K562 (cell line): Measurements from ENCODE around the gene ELOVL5. TPM values are rescaled to one million over a fixed set of nuclear protein-coding genes. Genes with fewer than 3 reads are reported as not detected.

Source experiments
- ATAC-seq: fragments of 200-7000 bp; cut with Tn5 transposase; 3 replicates; pipeline ENCODE4 v1.9.1; 2020; ENCODE audit warnings: moderate library complexity
- BruUV-seq: library from RNA; stranded (reverse); fragments of 400-500 nt; replicated peaks from 2 replicates; lab custom pipeline; 2021; lab: Mats Ljungman, UMichigan
- CTCF ChIA-PET: fragments of 300-600 bp; formaldehyde crosslinking; extraction: SDS; loops from one replicate; lab custom pipeline; 2021; ENCODE audit warnings: low intra/inter-chr PET ratio; lab: Yijun Ruan, JAX
- POLR2A ChIA-PET: fragments of 300-600, 350-650 bp; sonication (Branson Sonifier 250); formaldehyde crosslinking; extraction: SDS; loops from one replicate; lab custom pipeline; 2021; ENCODE audit warnings: antibody characterized with exemption, inconsistent platforms; lab: Yijun Ruan, JAX
- DNase-seq, 4 experiments: peaks; one replicate each; pipeline versions ENCODE4 v3.0.0 to v3.0.0-alpha.2; 2011 to 2018; ENCODE audit warnings: low spot score in 3 of 4, mixed read lengths in 3 of 4; ENCODE audit errors: extremely low read depth in 1 of 4
- FAIRE-seq: peaks from 2 replicates; lab custom pipeline; 2011; peaks lifted over from hg19 to GRCh38; lab: Jason Lieb, UNC
- H2AFZ ChIP-seq: 2 replicates; pipeline ENCODE4 v1.6.0; 2011; ENCODE audit warnings: low read depth, low read length, control low read depth, inconsistent platforms
- H3K27ac ChIP-seq: fragments of 200-600 bp; 3 replicates; pipeline ENCODE4 v1.8.0; 2011; ENCODE audit warnings: low read depth, mild to moderate bottlenecking, control low read depth, inconsistent platforms, low read length, moderate library complexity, mixed read lengths; ENCODE audit errors: extremely low read depth
- H3K27me3 ChIP-seq, 2 experiments: fragments of 300-600 bp in 1 of 2; 2 replicates in 1 of 2; 3 replicates in 1 of 2; pipeline versions ENCODE4 v1.6.0 to v1.8.0; 2011; ENCODE audit warnings: inconsistent platforms in 2 of 2, low read length in 2 of 2, mild to moderate bottlenecking in 1 of 2, mixed read lengths in 1 of 2, moderate library complexity in 1 of 2; ENCODE audit not compliant: control insufficient read depth in 2 of 2, insufficient read depth in 2 of 2
- H3K36me3 ChIP-seq: fragments of 300-600 bp; 3 replicates; pipeline ENCODE4 v1.8.0; 2011; ENCODE audit warnings: mild to moderate bottlenecking, low read length, inconsistent platforms; ENCODE audit not compliant: control insufficient read depth, insufficient read depth
- H3K4me1 ChIP-seq, 2 experiments: fragments of 200-600 bp in 1 of 2; replicated peaks in 1 of 2; 2 replicates in 1 of 2; 3 replicates in 1 of 2; pipeline versions ENCODE4 v1.5.1 to v1.8.0; 2011; ENCODE audit warnings: inconsistent platforms in 2 of 2, low read length in 2 of 2, mild to moderate bottlenecking in 1 of 2, mixed read lengths in 1 of 2, moderate library complexity in 1 of 2; ENCODE audit not compliant: control insufficient read depth in 2 of 2, insufficient read depth in 2 of 2
- H3K4me2 ChIP-seq: 2 replicates; pipeline ENCODE4 v1.6.1; 2011; ENCODE audit warnings: low read length, control low read depth, inconsistent platforms, mixed read lengths; ENCODE audit not compliant: insufficient read depth
- H3K4me3 ChIP-seq: fragments of 200-600 bp; sonication (generic), shearing (Covaris generic); 2 replicates; pipeline ENCODE4 v1.5.1; 2016; ENCODE audit warnings: control low read depth, inconsistent platforms
- H3K79me2 ChIP-seq: fragments of 200-600 bp; 3 replicates; pipeline ENCODE4 v1.8.0; 2011; ENCODE audit warnings: low read length, inconsistent platforms; ENCODE audit not compliant: control insufficient read depth, insufficient read depth
- H3K9ac ChIP-seq, 2 experiments: 2 replicates each; pipeline versions ENCODE4 v1.6.0 to v1.6.1; 2011; ENCODE audit warnings: low read depth in 2 of 2, low read length in 2 of 2, control low read depth in 1 of 2, inconsistent platforms in 1 of 2, mild to moderate bottlenecking in 1 of 2, mixed read lengths in 1 of 2; ENCODE audit not compliant: insufficient read depth in 1 of 2
- H3K9me1 ChIP-seq: one replicate; pipeline ENCODE4 v1.6.0; 2011; ENCODE audit warnings: inconsistent platforms, mild to moderate bottlenecking, low read length, moderate library complexity; ENCODE audit not compliant: control insufficient read depth, insufficient read depth
- H3K9me3 ChIP-seq: replicated peaks from 2 replicates; pipeline ENCODE4 v1.5.1; 2011; ENCODE audit warnings: low read depth, low read length, inconsistent platforms; ENCODE audit not compliant: control insufficient read depth, insufficient read depth
- H4K20me1 ChIP-seq: replicated peaks from 2 replicates; pipeline ENCODE4 v1.6.1; 2011; ENCODE audit warnings: low read length, inconsistent platforms, mixed read lengths; ENCODE audit not compliant: control insufficient read depth, insufficient read depth
- ARID3A ChIP-seq: IDR thresholded peaks from 2 replicates; pipeline ENCODE4 v1.6.1; 2012; ENCODE audit warnings: low read depth, low read length, improper control_type of control experiment, borderline replicate concordance
- CEBPG ChIP-seq, 3 experiments: fragments of 200-800 bp in 1 of 3; sonication (Bioruptor generic) in 1 of 3; sonication (generic) in 1 of 3; formaldehyde crosslinking in 1 of 3; IDR thresholded peaks in 2 of 3; conservative IDR thresholded peaks in 1 of 3; 2 replicates each; pipeline versions ENCODE4 v1.6.1 to v1.8.0; 2016 to 2022; ENCODE audit warnings: missing compliant biosample characterization in 2 of 3, missing genetic modification characterization in 2 of 3, mild to moderate bottlenecking in 1 of 3, missing genetic modification reagents in 1 of 3
- CTBP1 ChIP-seq: fragments of 450-650 bp; IDR thresholded peaks from 2 replicates; pipeline ENCODE4 v1.6.1; 2016; ENCODE audit warnings: borderline replicate concordance
- DMBX1 ChIP-seq: fragments of 250-450 bp; sonication (Bioruptor Pico); IDR thresholded peaks from 2 replicates; pipeline ENCODE4 v1.8.0; 2022; ENCODE audit warnings: inconsistent platforms, mild to moderate bottlenecking, moderate library complexity, borderline replicate concordance
- DNMT1 ChIP-seq: fragments of 450-650 bp; IDR thresholded peaks from 2 replicates; pipeline ENCODE4 v1.6.1; 2016; ENCODE audit warnings: antibody characterized with exemption, mild to moderate bottlenecking
- DPF2 ChIP-seq: fragments of 450-650 bp; IDR thresholded peaks from 2 replicates; pipeline ENCODE4 v1.6.1; 2016
- GMEB1 ChIP-seq: fragments of 250-450 bp; sonication (Bioruptor Pico); IDR thresholded peaks from 2 replicates; pipeline ENCODE4 v1.4.0; 2020; ENCODE audit warnings: mild to moderate bottlenecking
- KAT8 ChIP-seq: fragments of 450-650 bp; IDR thresholded peaks from 2 replicates; pipeline ENCODE4 v1.6.1; 2016; ENCODE audit warnings: low read depth, mild to moderate bottlenecking
- MAFG ChIP-seq: fragments of 450-650 bp; conservative IDR thresholded peaks from 2 replicates; pipeline ENCODE4 v1.6.1; 2016; ENCODE audit warnings: missing genetic modification characterization, missing compliant biosample characterization
- RAD21 ChIP-seq, 2 experiments: fragments of 250-450 bp in 1 of 2; fragments of 450-650 bp in 1 of 2; sonication (Bioruptor Pico) in 1 of 2; formaldehyde crosslinking in 1 of 2; IDR thresholded peaks in 1 of 2; conservative IDR thresholded peaks in 1 of 2; 2 replicates each; pipeline versions ENCODE4 v1.4.0 to v1.8.0; 2020 to 2022; ENCODE audit warnings: mild to moderate bottlenecking in 2 of 2, moderate library complexity in 1 of 2
- TSC22D4 ChIP-seq: fragments of 450-650 bp; IDR thresholded peaks from 2 replicates; pipeline ENCODE4 v1.6.1; 2016; ENCODE audit warnings: missing genetic modification characterization, missing biosample characterization, control low read depth
- WGBS: fragments of 100-300 bp; shearing (Covaris generic); methylation state at CpG from one replicate; pipeline ENCODE4 v1.1.6; 2016; ENCODE audit warnings: low coverage, mixed read lengths; ENCODE audit not compliant: insufficient coverage; ENCODE audit errors: missing lambda C conversion rate; 5-methylcytosine and 5-hydroxymethylcytosine counted together
- in situ Hi-C: fragments of 300-500 bp; cut with MboI; formaldehyde crosslinking; loops from 4 replicates; pipeline ENCODE4 v1.15.0; 2018; ENCODE audit warnings: inconsistent platforms, mixed read lengths
- intact Hi-C: fragments of 100-400 bp; cut with micrococcal nuclease; formaldehyde crosslinking; loops from 2 replicates; pipeline ENCODE4 v1.14.2; 2022
- polyA plus RNA-seq, 8 experiments: library from polyadenylated mRNA; depleted of rRNA in 4 of 8; stranded (reverse) in 5 of 8; unstranded in 3 of 8; fragments of >200 nt; fragmentation: Nextera tagmentation in 2 of 8; fragmentation: Illumina TruSeq in 1 of 8; extraction: Ambion mirVana in 2 of 8; extraction: Trizol in 1 of 8; gene quantifications; 2 replicates each; pipeline versions ENCODE4 v1.2.1 to v1.2.3, GENCODE V29; 2011 to 2014; ENCODE audit warnings: inconsistent platforms in 1 of 8, missing spikeins in 1 of 8
- total RNA-seq, 7 experiments: library from RNA; depleted of rRNA in 6 of 7; stranded (reverse); fragments of >200 nt in 6 of 7; fragmentation: Illumina TruSeq in 2 of 7; extraction: Trizol in 2 of 7; gene quantifications; 2 replicates each; pipeline versions ENCODE4 v1.2.1 to v1.2.3, GENCODE V29; 2011 to 2021; ENCODE audit warnings: low replicate concordance in 1 of 7
- TF ChIP-seq, protein P1 (sequence below): sonication (generic); formaldehyde crosslinking; IDR thresholded peaks from 2 replicates; pipeline ENCODE4 v1.8.0; 2022; ENCODE audit warnings: mild to moderate bottlenecking, missing genetic modification reagents, borderline replicate concordance
- TF ChIP-seq, protein P2 (sequence below): fragments of 450-650 bp; formaldehyde crosslinking; IDR thresholded peaks from 2 replicates; pipeline ENCODE4 v1.4.0; 2020; ENCODE audit warnings: mild to moderate bottlenecking, moderate library complexity

Gene ELOVL5
- total and polyA plus RNA-seq, 9 of the 15 experiments (the other 6 are each of a cell fraction or from before 2014, with no cell fraction given), result 70.6 to 245 (median 132) TPM

- peaks cover 26% of the 10 kb centered on the region for H4K20me1 ChIP-seq
- POLR2A ChIA-PET, result interaction anchor here (0.8 to 3.6 kb wide), 8 partner anchors 8 to 24 kb away, joined by 3 to 17 read pairs (median 4); no protein-coding TSS in a partner anchor
- BruUV-seq, result no TSS peak
- TF ChIP-seq RAD21 (CRISPR knock-in tag; conservative IDR thresholded peaks at IDR 0.05 in 1 of 2, IDR thresholded peaks at IDR 0.05 in 1 of 2) (no peak), MAFG (tag) (peak; percentile 52), KAT8 (no peak), CTBP1 (no peak), TSC22D4 (tag) (no peak), ARID3A (no peak), DMBX1 (no peak), GMEB1 (CRISPR knock-in tag) (no peak), DNMT1 (no peak), CEBPG (CRISPR knock-in tag; IDR thresholded peaks at IDR 0.05) (peak; percentile 74), CEBPG (tag; conservative IDR thresholded peaks at IDR 0.05 in 1 of 2, IDR thresholded peaks at IDR 0.05 in 1 of 2) (peak; percentile 61 to 87; a peak in 3 of 4 replicates), DPF2 (0 out of 2 replicates have a peak, but pooled peaks have one; percentile 14)
- TF ChIP-seq, protein P1, sequence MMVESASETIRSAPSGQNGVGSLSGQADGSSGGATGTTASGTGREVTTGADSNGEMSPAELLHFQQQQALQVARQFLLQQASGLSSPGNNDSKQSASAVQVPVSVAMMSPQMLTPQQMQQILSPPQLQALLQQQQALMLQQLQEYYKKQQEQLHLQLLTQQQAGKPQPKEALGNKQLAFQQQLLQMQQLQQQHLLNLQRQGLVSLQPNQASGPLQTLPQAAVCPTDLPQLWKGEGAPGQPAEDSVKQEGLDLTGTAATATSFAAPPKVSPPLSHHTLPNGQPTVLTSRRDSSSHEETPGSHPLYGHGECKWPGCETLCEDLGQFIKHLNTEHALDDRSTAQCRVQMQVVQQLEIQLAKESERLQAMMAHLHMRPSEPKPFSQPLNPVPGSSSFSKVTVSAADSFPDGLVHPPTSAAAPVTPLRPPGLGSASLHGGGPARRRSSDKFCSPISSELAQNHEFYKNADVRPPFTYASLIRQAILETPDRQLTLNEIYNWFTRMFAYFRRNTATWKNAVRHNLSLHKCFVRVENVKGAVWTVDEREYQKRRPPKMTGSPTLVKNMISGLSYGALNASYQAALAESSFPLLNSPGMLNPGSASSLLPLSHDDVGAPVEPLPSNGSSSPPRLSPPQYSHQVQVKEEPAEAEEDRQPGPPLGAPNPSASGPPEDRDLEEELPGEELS (CRISPR knock-in tag), result no peak
- TF ChIP-seq, protein P2, sequence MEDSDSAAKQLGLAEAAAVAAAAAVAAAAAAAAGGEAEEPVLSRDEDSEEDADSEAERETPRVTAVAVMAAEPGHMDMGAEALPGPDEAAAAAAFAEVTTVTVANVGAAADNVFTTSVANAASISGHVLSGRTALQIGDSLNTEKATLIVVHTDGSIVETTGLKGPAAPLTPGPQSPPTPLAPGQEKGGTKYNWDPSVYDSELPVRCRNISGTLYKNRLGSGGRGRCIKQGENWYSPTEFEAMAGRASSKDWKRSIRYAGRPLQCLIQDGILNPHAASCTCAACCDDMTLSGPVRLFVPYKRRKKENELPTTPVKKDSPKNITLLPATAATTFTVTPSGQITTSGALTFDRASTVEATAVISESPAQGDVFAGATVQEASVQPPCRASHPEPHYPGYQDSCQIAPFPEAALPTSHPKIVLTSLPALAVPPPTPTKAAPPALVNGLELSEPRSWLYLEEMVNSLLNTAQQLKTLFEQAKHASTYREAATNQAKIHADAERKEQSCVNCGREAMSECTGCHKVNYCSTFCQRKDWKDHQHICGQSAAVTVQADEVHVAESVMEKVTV (CRISPR knock-in tag), result 0 out of 2 replicates have a peak, but pooled peaks have one; percentile 6
Observed at GRCh38 chr6:53322188-53323029, 26.3 kb downstream of the ELOVL5 start.

More at GRCh38 chr6:53322188-53323029, 26.3 kb downstream of the ELOVL5 start:
- peaks cover 97% of the 10 kb centered on the region for H3K79me2 ChIP-seq
- in situ Hi-C loops (no loop called here), intact Hi-C loops (no loop called here)
- CTCF ChIA-PET, result no interaction called here
- WGBS, result 68% methylated on average over 8 of the region's 8 CpGs
- H3K27me3 ChIP-seq, result no peaks in the 10 kb centered on the region
- peak; percentile 35 for FAIRE-seq
- no peak for DNase-seq
- H3K4me1 ChIP-seq, result peaks cover 14 to 40% of the 10 kb centered on the region in 2 experiments
- H3K9me3 ChIP-seq, result no peaks in the 10 kb centered on the region
- no peak overlapping the region for H3K9ac ChIP-seq
- no peak overlapping the region for H3K4me3 ChIP-seq
- no peak for ATAC-seq
- no peak overlapping the region for H3K4me2 ChIP-seq
- H3K27ac ChIP-seq, result peak overlapping the region; percentile 25; the same call in 1 of the 3 replicates
- no peak overlapping the region for H2AFZ ChIP-seq
- H3K36me3 ChIP-seq, result peaks cover 27% of the 10 kb centered on the region
- H3K9me1 ChIP-seq, result no peaks in the 10 kb centered on the region
